ENCODE results near the gene TNFRSF14.

Gene TNFRSF14

GRCh38 chr1:2590233-2591141 is 34.3 kb downstream of the TNFRSF14 start:
- DNase-seq, result no peak

GRCh38 chr1:2591233-2591580 is 35.0 kb downstream of the TNFRSF14 start:
- no peak for DNase-seq

GRCh38 chr1:2591581-2592261 is 35.5 kb downstream of the TNFRSF14 start:
- no peak for DNase-seq

- DNase-seq, result no peak
Observed at GRCh38 chr1:2592672-2593071, 36.5 kb downstream of the TNFRSF14 start.

GRCh38 chr1:2593251-2593878 is 37.2 kb downstream of the TNFRSF14 start:
- DNase-seq, result no peak

- DNase-seq, result no peak
Observed at GRCh38 chr1:2594001-2594640, 38.0 kb downstream of the TNFRSF14 start.

GRCh38 chr1:2594641-2595131 is 38.5 kb downstream of the TNFRSF14 start:
- no peak for DNase-seq

- no peak for DNase-seq
Observed at GRCh38 chr1:2595261-2595811, 39.2 kb downstream of the TNFRSF14 start.

- no peak for DNase-seq
Observed at GRCh38 chr1:2595812-2596529, 39.8 kb downstream of the TNFRSF14 start.

GRCh38 chr1:2596530-2597333 is 40.6 kb downstream of the TNFRSF14 start:
- no peak for DNase-seq

GRCh38 chr1:2597441-2598328 is 41.5 kb downstream of the TNFRSF14 start:
- DNase-seq, result no peak

- DNase-seq, result no peak
Observed at GRCh38 chr1:2598329-2598931, 42.3 kb downstream of the TNFRSF14 start.

GRCh38 chr1:2601721-2602303 is 45.6 kb downstream of the TNFRSF14 start:
- DNase-seq, result no peak

- no peak for DNase-seq
Observed at GRCh38 chr1:2602311-2602835, 46.2 kb downstream of the TNFRSF14 start.

GRCh38 chr1:2602866-2603520 is 46.8 kb downstream of the TNFRSF14 start:
- no peak for DNase-seq

- no peak for DNase-seq
Observed at GRCh38 chr1:2603521-2604155, 47.5 kb downstream of the TNFRSF14 start.

- no peak for DNase-seq
Observed at GRCh38 chr1:2604156-2604843, 48.1 kb downstream of the TNFRSF14 start.
